ENCODE measurements around the gene EXOC3L1.

EXOC3L1 gene

DNA sequence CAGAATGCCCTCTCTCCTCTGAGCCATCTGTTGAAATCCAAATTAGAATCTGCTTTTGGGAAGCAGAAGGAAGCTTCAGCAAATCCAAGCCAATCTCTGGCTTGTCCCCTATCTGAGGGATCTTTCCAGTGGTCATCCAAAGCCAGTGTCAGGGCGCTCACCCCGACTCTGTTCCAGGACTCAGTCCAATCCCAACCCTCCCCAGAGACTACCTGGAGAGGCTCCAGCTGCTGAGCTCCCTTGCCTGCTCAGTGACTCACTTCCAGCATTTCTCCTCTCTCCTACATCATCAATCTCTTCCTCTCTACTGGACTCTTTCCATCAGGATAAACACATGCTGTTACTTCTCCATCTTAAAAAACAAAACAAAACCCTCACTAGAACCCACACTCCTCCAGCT is 8.6 kb downstream of the EXOC3L1 start:
- FAIRE-seq, result no peak

- no peak for FAIRE-seq
Measured at GRCh38 chr16:67180166-67180565, 9.8 kb downstream of the EXOC3L1 start.

GRCh38 chr16:67179421-67180080 is 10.4 kb downstream of the EXOC3L1 start:
- no peak for FAIRE-seq

DNA sequence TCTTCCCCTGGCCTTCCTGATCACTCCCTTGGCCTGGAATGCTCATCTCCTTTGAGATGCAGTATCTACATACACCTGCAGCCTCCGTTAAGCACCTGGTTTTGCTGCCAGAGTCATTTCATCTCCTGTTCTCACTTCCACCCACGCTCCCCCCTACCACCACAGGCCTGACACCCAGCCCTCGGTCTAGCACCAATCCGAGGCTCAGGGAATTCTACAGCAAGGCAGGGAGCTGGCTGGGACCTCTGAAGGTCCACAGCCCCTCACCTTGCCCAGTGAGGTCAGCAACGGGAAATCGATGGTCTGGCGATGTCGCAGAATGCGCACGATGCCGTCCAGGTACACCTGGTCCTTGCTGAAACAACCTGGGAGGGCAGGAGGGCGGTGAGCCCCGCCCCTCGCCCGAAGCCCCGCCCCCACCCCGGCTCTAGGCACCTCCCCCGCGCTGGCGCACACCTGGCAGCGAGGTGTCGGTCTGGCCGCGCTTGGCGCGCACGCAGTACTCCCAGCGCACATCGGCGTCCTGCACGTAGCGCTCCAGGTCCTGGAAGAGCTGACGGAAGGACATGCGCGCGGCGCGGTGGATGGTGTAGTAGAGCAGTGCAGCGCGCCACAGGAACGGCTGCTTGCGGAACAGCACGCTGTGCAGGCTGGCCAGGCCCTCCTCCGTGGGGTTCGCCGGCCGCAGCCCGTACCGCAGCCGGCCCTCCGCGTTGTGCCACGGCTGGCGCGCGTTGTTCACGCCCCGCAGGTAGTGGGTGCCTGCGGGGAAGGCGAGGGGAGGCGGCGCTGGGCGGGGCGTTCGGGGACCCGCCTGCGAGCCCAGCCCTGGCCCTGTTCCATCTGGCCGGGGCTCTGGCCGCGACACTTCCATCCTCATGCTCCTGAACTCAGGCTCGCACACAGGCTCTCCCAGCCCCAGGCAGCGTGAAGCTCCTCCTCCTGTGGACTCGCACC is 11.9 kb downstream of the EXOC3L1 start:
- FAIRE-seq, result no peak

DNA sequence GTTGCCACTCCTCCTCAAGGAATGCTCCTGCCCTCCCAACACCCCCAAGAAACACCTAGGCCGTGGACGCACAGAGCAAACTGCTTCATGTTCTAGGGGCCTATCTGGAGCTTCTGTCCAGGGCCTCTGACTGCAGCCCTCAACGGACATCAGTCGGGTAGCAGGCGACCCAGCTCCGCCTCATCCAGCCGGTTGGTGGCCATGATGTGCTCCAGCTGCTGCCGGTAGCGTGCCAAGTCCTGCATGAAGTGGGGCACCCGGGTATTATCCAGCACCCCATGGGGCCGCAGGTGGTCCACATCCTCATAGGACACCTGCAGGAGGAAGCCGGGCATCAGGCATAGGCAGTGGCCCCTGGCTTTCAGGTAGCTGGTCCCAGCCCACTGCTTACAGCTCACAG is 13.3 kb downstream of the EXOC3L1 start:
- FAIRE-seq, result no peak

- no peak for FAIRE-seq
Measured at GRCh38 chr16:67174706-67175231, 15.2 kb downstream of the EXOC3L1 start.

GRCh38 chr16:67173808-67174705 is 15.9 kb downstream of the EXOC3L1 start:
- no peak for FAIRE-seq

GRCh38 chr16:67173323-67173722 is 16.6 kb downstream of the EXOC3L1 start:
- no peak for FAIRE-seq

- FAIRE-seq, result no peak
Measured at GRCh38 chr16:67170949-67171649, 18.8 kb downstream of the EXOC3L1 start.

DNA sequence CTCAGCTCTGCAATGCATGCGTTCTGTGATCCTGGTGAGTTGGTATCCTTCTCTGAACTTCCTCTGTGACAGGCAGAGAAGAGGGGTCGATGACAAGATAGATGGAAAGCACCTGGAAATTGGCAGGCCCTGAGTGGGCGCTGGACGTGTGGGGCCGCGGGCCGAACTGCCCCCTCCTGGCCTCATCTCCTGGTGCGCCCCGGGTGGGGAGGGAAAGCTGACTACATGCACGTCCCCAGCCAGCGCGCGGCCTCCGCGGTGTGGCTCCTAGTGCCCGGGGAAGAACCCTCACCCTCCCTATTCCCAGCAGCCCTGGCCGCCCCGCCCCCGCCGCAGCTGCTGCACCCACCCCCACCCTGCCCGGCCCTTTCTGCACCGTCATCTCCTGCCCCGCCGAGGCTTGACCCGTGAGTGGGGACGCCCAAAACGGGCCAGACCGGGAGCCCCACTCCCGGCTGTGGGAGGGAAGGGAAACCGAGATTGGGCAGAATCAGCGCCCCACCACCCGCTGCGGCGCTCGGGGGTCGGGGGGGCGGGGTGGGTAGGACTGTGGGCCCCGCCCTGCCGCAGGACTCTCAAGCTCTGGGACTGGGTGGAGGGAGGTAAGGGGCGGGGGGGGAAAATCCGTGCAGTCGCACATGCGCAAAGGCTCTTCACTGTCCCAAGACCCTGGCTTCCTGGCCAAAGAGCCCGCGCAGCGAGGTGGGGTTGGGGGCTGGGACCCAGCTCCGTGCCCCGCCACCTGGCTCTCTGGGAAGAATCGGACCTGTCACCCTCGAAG is 19.6 kb downstream of the EXOC3L1 start, which contains the start of gene NOL3:
Gene NOL3, plus strand, starts transcription at position 371 of the 781 bp plus-strand sequence.
- no peak for FAIRE-seq

- no peak for FAIRE-seq
Measured at GRCh38 chr16:67169642-67170167, 20.2 kb downstream of the EXOC3L1 start.

DNA sequence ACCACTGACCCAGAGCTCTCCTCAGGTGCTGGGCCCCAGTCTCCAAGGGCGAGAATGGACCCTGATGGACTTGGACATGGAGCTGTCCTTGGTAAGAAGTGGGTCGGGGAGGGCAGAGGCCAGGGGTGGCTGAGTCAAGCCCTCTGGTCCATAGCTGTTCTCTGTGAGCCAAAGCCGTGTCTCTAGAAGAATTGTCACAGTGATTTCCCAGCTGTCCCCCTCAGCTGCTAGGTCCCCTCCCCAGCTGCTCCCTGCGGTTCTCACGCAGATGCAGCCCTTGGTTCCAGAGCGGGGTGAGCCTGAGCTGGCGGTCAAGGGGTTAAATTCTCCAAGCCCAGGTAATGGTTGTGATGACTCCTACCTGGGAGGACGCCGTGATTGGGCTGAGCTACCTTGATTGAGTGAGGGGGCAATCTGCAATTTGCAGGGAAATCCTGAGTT is 20.9 kb downstream of the EXOC3L1 start:
- no peak for FAIRE-seq

DNA sequence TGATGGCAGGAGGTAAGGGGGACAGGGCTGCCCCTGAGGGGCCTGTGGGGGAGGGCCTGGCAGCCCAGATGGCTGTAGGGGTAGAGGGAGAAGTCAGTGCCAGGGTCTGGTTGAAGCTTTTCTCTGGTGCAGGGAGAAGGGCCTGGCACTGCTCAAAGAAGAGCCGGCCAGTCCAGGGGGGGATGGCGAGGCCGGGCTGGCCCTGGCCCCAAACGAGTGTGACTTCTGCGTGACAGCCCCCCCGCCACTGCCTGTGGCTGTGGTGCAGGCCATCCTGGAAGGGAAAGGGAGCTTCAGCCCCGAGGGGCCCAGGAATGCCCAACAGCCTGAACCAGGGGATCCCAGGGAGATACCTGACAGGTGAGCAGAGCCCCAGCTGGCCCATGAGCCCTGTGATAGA is 22.3 kb downstream of the EXOC3L1 start:
- no peak for FAIRE-seq

DNA sequence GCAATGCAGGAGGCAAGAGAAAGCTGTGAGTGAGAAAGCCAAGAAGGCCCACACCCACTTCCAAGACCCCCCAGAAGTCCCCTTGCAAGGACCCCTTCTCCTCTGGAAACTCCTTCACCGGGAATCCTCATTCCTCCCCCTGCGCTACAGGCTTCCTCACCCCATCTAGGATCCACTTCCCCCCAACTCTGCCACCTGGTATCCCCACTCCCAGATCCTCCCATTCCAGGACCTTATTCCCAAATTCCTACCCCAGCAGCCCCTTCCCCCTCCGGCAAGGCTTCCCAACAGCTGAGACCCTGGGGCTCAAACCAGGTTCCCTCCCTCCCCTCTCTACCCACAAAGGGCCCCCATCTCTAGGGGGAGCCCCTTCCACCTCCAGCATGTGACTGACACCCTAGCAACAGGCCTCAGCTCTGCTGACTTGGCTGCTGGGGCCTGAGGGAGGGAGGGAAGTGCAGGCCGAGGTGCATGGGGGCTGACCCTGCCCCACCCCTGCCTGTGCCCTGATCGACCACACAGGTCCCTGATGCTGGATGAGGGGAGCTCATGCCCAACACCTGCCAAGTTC is 23.3 kb downstream of the EXOC3L1 start:
- FAIRE-seq, result no peak

GRCh38 chr16:67166110-67166547 is 23.8 kb downstream of the EXOC3L1 start:
- FAIRE-seq, result no peak

DNA sequence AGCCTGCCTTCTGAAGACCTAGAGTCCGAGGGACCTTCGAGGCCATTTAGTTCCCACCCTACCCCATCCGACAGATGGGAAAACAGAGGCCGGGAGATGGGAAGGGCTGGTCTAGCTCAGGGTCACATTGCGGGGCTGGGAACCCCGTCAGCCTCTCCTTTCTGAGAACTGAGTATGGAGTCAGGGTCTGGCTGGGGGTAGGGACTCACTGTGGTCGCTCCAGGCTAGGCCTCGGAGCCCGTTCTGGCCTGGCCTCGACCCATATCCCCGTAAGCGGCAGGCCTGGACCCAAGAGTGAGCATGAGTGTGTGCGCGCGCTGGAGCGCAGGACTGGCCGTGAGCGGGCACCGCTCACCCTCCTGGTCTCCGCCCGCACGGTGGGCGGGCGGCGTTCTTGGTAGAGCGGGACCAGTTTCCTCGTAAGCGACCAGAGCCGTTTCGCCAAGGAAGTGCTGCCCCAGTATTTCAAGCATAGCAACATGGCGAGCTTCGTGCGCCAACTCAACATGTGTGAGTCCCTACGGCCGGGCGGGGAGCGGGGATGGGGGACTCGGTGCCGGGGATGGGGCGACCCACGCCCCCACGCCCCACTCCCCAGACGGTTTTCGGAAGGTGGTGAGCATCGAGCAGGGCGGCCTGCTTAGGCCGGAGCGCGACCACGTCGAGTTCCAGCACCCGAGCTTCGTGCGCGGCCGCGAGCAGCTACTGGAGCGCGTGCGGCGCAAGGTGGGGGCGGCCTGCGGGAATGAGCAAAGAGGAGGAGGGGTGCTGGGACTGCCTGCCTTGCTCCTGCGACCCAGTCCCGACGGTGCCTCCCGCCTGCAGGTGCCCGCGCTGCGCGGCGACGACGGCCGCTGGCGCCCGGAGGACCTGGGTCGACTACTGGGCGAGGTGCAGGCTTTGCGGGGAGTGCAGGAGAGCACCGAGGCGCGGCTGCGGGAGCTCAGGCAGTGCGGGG is 24.5 kb downstream of the EXOC3L1 start:
- FAIRE-seq, result no peak

- no peak for FAIRE-seq
Measured at GRCh38 chr16:67164599-67165061, 25.3 kb downstream of the EXOC3L1 start, which contains the start of gene HSF4. Gene HSF4, plus strand, starts transcription at chr16:67164745. Its CDS starts 67 bp downstream, at chr16:67164812.

- FAIRE-seq, result no peak
Measured at GRCh38 chr16:67163999-67164558, 25.9 kb downstream of the EXOC3L1 start.
